DND-41 (cell line): ENCODE data around the gene EPHB2.

ENCODE experiments used
- CTCF ChIP-seq: IDR thresholded peaks from 2 replicates; pipeline ENCODE4 v1.5.1; 2012; ENCODE audit warnings: borderline replicate concordance, low read length, moderate library complexity, mild to moderate bottlenecking; ENCODE audit not compliant: poor library complexity, severe bottlenecking; ENCODE audit errors: extremely low read depth
- EZH2 ChIP-seq: IDR thresholded peaks from 3 replicates; pipeline ENCODE4 v1.6.1; 2012; ENCODE audit warnings: borderline replicate concordance, low read depth, mild to moderate bottlenecking, moderate library complexity, low read length, inconsistent platforms; ENCODE audit not compliant: severe bottlenecking

- TF ChIP-seq CTCF = no peak
- TF ChIP-seq EZH2 = no peak
Measured at GRCh38 chr1:22812993-22813790, 102.6 kb downstream of the EPHB2 start.
